Femur (tissue), 1 donor: ENCODE measurements around the gene KDM8.
"Not testable (repeated sequence)": the region's sequence is repeated elsewhere in the genome, so short reads cannot be mapped to it uniquely, and the experiment has no call there.

Source experiments
- DNase-seq: peaks from one replicate; pipeline ENCODE4 v3.0.0-alpha.2; 2017

KDM8 gene

DNA sequence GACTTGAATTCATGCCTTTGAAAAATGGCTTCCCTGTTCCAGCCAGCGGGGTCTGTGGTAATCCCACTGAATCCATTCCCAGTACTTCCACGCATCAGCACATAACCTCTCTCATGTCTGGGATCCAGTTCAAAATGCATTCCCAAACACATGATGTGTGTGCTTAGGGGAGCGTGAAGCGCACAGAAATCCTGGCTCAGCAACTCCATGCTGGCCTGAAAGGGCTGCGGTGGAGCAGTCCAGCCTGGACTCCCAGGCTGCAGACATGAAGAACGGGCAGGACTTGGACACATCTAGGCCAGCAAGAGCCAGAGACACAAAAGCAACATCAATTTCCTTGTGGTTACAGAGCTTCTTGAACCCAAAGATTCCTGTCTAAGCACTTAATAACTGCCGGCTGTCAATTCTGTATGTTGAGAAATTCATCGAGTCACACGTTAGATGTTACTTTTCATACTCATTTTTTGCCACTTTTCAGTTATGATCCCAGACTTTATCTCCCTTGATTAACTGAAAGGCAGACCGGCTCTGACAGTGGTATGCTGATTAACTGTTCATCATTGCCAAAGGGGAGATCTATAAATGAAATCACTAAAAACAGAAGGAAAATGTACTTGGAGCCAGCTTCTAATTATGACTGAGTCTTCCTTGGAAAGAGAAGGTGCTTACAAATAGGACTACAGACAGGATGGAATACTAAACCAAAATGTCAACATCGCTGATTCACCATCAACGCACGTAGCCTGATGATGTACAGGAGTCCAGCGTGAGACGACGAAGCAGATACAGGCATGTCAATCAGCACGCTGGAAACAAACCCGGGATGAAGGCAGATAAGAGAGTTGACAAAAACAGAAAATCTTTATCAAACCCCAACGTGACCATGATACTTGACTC, 42.2 kb downstream of the KDM8 start:
- DNase-seq = peak; percentile 91

DNA sequence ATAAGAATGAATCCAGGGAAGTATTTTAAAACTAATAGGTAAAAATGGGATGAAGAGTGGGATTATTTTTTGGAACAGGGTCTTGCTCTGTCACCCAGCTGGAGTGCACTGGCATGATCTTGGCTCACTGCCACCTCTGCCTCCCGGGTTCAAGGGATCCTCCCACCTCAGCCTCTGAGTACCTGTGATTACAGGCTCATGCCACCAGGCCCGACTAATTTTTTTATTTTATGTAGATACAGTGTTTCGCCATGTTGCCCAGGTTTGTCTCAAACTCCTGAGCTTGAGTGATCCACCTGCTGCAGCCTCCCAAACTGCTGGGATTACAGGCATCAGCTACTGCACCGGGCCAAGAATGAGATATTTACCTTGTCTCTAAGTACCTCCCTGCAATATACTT, 43.1 kb downstream of the KDM8 start:
- DNase-seq = no peak

DNA sequence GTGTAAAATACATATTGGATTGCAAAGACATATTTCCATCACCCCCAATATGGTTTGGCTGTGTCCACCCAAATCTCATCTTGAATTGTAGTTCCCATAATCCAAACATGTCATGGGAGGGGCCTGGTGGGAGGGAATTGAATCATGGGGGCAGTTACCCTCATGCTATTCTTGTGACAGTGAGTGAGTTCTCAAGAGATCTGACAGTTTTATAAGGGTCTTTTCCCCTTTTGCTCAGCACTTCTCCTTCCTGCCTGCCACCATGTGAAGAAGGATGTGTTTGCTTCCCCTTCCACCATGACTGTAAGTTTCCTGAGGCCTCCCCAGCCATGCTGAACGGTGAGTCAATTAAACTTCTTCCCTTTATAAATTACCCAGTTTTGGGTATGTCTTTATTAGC, 43.8 kb downstream of the KDM8 start:
- DNase-seq = not testable (repeated sequence)

DNA sequence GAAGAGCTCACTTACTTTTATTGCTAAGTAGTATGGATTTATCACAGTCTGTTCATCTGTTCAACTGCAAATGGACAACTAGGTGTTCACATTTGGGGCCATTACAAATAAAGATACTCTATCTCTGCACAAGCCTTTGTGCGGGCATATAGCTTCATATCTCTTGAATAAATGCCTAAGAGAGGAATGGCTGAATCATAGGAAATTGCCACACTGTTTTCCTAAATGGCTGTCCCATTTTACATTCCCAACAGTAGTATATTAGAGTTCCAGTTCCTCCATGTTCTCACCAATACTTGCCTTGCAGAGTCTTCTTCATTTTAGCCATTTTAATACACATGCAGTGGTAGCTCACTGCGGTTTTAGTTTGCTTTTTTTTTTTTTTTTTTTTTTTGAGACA, 44.7 kb downstream of the KDM8 start:
- no peak for DNase-seq

DNA sequence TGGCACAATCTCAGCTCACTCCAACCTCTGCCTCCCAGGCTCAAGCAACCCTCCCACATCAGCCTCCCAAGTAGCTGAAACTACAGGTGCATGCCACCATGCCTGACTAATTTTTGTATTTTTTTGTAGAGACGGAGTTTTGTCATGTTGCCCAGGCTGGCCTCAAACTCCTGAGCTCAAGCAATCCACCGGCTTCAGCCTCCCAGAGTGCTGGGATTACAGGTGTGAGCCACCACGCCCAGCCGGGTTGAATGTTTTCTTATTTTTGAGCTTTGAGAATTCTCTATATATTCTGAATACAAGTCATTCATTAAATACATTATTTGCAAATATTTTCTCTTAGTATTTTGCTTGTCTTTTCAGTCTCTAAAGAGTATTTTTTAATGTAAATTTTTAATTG, 45.6 kb downstream of the KDM8 start:
- not testable (repeated sequence) for DNase-seq

DNA sequence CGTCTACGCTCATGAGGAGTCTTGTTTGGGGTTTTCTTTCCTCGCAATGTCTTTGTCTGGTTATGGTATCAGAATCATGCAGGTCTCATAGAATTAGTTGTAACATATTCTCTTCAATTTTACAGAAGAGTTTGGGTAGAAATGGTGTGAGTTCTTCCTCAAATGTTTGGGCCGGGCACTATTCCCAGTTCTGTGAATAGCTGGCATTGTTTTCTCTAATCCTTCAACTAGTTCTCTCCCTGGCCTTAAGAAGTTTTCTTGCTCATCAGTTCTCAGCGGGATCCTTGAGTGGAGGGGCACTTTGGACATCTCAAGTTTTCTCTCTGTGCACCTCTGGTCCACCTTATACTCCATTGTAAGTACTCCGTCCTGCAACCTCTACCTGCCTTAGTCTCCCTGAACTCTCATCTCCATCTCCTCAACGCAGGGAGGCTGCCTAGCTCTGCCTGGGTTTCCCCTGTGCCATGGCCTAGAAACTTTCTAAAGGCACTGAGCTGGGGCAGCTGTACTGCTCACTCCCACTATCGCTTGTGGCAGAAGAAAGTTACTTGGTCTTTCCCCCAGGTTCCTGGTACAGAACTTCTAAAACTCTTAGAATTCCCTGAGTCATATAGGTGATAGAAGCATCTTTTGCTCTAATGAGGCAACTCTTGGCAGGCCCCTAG, 48.3 kb downstream of the KDM8 start:
- no peak for DNase-seq

DNA sequence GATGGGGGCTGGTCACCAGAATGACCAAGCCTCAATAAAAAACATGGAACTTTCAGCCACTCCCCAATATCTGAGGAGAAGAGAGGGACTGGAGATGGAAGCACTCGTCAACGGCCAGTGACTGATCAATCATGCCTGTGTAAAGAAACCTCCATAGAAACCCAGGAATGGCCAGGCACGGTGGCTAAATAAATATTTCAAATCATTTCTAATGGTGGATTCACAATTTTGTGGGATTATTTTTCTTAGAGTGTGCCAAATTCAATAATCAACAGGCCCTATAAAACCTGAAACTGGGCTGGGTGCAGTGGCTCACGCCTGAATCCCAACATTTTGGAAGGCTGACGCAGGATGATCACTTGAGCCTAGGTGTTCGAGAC, 48.9 kb downstream of the KDM8 start:
- DNase-seq = no peak

DNA sequence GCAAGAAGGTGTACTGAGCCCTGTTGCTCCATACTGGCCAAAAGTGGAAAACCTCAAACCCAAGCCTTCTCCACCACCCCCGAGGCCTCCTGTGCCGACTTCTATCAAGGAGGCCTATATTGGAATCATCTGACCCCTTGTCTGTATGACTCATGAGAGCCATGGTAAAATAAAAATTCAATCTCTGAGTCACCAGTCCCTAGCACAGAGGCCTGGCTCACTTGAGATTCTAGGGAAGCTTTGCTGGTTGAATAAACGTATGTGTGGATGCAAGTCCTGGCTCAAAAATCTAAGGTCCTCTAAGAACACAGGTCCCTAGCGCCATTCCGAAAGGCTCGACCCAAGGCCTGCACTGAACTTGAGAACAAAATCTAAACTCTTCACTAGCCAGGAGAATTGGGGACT, 50.2 kb downstream of the KDM8 start:
- DNase-seq = no peak

DNA sequence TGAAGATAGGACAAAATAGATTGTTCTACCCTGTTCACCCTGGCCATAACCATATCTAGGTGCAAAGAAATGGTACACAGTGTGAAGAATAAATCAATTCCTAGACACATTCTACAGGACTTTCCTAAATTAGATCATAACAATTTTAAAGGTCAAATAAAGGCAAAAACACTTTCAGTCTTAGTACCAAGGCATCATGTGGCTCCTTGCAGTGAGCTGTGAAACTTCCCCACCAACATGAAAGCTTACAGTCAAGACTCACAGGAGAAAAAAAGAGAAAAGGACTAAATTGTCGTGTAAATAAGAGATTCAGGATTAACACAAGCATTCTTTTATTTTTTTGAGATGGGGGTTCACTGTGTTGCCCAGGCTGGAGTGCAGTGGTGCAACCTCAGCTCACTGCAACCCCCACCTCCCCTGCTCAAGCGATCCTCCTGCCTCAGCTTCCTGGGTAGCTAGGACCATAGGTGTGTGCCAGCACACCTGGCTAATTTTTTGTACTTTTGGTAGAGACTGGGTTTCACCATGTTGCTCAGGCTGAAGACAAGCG, 51.0 kb downstream of the KDM8 start:
- no peak for DNase-seq

DNA sequence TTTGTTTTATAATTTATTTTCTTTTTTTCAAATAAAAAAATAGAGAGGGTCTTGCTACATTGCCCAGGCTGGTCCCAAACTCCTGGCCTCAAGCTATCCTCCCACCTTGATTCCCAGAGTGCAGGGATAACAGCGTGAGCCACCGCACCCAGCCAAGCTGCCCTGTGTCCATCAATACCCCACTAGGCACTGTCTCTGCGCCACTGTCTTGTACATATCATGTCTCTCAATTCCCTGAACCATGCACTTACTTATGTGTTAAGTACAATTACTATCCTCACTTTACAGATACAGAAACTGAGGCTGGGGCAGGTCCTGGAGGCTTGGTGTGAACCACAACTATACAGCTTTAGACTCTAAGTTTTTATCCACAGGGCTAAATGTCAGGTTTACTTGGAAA, 53.5 kb downstream of the KDM8 start:
- no peak for DNase-seq

DNA sequence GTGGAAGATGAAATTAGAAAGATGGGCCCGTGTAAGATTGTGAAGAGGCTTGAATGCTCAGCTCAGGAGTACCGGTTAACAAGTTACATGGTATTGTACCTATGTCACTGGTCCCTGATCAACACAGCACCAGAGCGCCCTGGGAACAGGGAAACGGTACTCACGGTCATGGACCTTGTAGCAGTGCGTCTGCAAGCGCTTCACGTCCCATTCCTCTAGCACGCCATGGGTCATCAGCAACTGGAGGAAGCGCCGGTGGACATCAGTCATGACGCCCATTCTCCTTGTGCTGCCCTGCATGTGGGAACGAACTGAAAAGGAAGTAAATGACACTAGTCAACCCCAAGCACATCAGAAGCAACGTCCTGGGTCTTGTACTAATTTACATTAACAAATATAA, 53.9 kb downstream of the KDM8 start:
- no peak for DNase-seq

DNA sequence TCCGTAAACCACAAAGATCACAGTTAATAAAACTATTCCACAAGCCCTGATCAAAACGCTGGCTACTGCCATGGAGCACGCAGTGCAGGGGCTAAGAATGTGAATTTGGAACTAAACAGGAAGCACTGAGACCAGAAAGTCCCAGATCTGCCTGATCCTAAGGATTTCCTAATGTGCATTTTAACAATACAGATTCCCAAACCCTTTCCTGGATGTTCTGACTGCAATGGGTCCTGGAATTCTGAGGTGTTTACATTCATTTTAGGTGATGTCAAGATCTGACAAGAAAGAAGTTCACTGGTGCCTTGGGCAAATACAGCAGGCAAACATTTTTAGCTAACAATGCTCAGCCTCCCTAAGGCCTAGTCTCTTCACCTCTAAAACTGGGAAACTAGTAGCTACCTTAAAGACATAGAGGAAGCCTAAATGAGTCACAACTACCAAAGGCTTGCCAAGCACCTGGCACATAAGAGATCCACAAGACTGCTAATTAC, 55.0 kb downstream of the KDM8 start:
- no peak for DNase-seq

DNA sequence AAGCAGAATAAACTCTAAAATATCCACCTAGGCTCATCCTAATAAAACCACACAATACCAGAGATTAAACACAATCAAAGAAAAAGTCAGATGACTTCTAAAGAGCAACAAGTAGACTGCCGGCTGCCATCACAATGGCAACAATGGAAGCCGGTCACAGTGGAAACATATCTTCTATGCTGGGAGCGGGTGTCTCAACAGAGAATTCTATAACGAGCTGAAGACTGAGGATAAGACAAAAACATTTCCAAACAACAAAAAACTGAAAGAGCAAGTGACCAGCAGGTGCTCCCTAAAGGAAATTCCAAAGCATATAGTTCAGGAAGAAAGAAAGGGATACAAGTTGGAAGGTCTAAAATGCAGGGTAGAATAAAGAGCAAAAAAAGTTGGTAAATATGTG, 56.4 kb downstream of the KDM8 start:
- no peak for DNase-seq

DNA sequence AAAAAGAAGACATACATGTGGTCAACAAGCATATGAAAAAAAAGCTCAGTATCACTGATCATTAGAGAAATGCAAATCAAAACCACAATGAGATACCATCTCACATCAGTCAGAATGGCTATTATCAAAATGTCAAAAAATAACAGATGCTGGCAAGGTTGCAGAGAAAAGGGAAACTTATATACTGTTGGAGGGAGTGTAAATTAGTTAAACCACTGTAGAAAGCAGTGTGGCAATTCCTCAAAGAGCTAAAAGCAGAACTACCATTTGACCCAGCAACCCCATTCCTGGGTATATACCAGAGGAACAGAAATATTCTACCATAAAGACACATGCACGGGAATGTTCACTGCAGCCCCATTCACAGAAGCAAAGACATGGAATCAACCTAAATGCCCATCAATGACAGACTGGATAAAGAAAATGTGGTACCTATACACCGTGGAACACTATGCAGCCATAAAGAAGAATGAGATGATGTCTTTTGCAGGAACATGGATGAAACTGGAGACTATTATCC, 59.6 kb downstream of the KDM8 start:
- DNase-seq = not testable (repeated sequence)

DNA sequence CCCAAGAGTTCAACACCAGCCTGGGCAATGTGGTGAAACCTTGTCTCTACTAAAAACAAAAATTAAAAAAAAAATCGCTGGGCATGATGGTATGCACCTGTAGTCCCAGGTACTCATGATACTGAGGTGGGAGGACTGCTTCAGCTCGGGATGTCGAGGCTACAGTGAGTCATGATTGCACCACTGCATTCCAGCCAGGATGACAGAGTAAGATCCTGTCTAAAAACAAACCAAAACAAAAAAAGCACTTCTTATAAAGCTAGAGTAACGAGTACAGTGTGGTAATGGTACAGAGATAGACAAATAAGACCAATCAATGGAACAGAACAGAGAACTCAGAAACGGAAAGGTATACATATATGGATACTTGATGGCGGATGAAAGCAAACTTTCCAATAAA, 60.8 kb downstream of the KDM8 start:
- no peak for DNase-seq

DNA sequence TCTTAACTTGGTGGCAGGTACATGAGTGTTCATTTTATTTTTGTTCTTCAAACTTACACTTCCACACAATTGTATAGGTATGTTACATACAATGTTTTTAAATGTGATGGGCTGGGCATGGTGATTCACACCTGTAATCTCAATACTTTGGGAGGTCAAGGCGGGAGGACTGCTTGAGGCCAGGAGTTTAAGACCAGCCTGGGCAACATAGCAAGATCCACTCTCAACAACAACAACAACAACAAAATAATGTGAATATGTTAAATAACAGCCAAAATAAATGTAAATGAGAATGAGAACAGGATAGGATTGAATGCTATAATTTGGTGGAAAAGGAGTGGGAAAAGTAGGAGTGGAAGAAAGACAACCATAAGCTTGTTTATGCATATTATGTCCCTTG, 62.7 kb downstream of the KDM8 start:
- no peak for DNase-seq

DNA sequence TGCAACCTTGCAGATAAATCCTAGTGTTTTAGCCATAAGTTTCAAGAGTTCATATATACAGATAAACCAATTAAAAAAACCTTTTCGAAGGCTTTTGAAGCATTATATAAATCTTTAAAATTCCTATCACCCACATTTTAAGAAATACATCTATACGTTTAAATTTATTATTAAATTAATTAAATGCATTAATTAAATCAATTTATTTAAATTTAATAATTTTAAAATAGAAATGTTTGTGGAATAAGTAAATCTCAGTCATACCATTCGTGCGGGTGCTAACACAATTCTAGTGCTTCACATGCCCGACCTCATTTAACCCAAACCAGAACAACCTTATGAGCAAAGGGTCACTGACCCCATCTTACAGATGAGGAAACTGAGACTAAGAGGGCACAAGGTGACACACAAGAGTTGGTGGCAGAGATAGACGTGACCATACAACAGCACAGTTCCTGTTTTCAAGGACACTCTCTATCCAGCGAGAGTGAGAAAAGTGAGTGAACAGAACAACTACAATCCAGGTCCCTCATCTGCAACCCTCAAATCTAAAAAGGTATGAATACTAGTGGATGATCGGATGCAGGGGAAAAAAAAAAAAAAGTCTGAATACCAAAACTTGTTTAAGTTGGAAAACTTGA, 63.8 kb downstream of the KDM8 start:
- no peak for DNase-seq

DNA sequence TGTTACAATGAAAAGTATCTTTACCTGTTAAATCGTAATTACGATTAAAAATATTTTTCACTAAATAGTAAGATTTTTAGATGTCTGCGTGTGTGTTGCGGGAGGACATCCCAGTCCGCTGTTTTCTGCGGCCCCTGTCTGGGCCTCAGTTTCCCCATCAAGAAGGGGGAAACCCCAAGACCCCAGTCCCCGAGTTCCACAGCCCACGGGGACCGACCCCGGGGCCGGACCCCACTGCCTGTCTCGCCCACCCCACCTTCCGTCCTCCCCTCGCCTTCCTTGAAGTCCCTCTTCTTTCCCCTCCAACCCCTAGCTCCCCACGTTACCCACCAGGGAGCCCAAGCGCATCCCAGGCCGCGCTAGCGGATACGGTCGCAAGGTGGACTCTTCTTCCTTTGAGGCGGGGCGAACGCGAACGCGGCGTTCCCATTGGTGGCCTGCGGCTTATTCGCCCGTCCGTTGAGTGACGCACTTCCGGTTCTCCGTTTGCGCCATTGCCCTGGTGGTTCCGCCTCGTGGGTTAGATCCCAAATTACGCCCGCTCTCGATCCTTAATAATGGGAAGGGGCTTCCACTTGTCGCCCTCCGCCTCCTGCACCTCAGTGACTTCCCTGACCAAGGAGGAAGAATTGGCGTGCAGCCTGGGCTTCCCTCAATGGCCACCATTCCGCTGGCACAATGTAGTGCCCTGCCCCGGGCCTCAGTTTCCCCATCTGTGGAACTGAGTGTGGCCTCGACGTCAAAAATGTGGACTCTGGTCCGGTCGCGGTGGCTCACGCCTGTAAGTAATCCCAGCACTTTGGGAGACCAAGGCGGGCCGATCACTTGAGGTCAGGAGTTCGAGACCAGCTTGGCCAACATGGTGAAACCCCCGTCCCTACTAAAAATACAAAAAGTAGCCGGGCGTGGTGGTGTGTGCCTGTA, 65.3 kb downstream of the KDM8 start, which contains the start of gene NSMCE1:
Gene NSMCE1 (minus strand): TSS at position 397 of the 924 bp plus-strand sequence. CDS start 11,202 bp downstream, outside the sequence.
- DNase-seq = peak; percentile 98

DNA sequence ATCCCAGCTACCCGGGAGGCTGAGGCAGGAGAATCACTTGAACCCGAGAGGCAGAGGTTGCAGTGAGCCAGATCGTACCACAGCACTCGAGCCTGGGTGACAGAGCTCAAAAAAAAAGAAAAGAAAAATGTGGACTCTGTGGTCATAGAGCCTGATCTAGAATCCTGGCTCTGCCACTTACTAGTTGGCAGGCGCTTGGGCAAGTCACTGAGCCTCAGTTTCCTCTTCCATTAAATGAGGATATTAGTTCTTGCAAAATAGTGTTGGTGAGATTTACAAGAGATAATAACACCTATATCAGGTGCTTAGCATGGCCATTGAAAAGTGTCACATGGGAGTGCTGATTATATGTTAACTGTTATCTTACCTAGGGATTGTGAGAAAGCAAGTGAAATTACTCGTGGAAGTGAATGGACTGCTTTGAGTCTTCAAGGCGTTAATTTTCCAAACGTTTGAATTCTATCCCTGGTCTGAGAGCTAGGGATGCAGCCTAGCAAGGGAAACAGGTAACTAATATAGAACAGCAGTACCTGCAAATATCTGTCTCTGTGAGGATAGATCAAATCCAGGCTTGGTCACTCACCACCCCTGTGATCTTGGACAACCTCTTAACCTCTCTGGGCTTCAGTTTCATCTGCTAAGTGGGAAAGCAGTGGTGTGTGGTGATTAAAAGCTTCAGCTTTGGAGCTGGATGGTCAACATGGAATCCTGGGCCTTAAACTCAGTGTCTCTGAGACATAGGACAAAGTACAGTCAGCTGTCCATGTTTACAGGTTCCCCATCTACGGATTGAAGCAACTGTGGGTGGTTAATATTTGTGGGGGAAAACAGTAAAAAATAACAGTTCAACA, 66.2 kb downstream of the KDM8 start:
- DNase-seq = no peak

DNA sequence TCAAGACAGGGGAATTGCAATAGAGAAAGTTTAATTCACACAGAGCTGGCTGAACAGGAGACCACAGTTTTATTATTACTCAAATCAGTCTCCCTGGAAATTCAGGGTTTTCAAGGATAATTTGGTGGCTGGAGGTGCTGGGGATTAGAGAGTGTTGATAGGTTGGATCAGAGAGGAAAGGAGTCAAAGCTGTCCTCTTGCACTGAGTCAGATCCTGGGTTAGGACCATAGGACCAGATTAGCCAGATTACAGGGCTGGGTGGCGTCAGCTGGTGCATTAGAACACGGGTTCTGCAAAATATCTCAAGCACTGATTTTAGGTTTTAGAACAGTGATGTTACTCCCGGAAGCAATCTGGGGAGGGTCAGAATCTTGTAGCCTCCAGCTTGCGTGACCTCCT, 67.0 kb downstream of the KDM8 start:
- no peak for DNase-seq
